GM19328 (cell line): ENCODE data around the gene WLS.
"Not testable (repeated sequence)": the region's sequence is repeated elsewhere in the genome, so short reads cannot be mapped to it uniquely, and the experiment has no call there.

Experiments used
- ATAC-seq: cut with Tn5 transposase; IDR thresholded peaks from one replicate; pipeline ENCODE4 v1.9.1; 2021; ENCODE audit warnings: mild to moderate bottlenecking, moderate library complexity; ENCODE audit not compliant: unreplicated experiment

The WLS gene

DNA sequence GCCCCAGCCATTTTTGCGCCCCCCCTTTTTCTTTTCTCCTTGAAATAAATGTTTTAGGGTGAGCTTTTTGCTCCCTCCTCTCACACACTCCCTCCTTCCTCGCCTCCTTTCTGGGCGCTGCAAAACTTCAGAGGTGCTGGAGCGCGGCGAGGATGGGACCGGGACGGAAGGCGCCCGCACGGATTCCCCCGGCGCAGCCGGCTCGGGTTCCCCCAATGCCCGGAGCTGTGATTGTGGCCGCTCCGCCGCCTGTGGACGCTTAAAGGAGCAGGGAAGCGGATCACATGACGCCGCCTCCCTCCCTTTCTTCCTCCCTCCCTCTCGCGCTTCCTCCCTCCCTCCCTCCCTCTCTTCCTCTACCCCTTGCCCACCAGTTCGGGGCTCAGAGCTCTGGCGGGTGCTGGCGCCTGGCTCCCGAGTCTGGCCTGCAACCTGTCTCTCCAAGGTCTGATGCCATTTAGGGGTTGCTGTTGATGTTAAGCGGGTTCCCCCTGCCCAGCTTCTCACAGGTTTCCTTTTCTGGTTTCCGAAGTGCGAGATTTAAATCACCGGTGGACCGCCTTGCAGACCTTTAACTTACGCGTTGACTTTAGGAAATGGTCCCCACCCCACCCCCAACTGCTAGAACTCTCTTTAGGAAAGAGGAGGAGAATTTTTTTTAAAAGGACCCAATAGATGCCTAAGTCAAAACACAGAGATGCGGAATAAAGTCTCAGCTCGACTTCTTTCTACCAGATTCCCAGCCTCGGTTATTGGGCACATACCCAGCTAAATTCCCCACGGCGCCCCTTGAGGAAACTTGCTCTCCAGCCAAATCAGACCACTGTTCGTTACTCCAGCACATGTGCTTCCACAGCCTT is at the start of gene WLS:
TSS of gene WLS (minus strand) at position 235 of the 860 bp plus-strand sequence. CDS start at position 11, 224 bp downstream.
- ATAC-seq: no peak

DNA sequence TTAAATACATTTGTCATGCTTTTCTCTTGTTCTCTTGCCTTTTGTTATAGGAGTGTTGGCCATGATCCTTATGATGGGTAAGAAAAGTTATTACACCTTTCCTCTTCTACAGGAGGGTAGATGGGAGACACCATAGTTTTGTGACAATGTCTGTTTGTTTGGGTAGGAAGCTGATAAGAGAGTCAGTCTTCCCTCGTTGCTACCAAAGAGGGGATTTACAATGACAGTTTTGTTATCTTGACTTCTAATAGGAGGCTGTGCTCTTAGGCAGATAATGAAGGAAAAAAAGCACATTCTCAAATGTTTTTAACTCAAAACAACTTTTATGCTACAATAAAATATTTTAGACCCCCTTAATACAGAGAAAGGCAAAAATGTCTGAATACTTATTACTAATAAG is 48.0 kb upstream of the WLS start:
- ATAC-seq: no peak

DNA sequence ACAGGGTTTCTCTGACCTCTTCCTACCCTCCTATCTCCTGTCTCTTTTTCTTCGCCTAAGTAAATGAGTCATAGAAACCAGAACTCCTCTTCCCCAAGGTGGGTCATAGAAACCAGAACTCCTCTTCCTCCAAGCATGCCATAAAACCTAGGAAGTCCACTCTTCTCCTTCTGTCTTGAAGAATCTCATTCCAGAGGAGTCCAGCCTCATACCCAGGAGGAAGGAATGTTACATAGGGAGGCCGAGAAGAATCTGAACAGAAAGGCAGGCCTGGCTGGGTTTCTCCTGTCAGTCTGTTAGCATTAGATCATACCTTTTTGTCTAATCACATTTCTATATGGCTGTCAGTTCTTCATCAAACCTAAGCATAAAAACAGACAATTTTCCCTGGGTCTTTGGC is 47.5 kb upstream of the WLS start:
- no peak for ATAC-seq

DNA sequence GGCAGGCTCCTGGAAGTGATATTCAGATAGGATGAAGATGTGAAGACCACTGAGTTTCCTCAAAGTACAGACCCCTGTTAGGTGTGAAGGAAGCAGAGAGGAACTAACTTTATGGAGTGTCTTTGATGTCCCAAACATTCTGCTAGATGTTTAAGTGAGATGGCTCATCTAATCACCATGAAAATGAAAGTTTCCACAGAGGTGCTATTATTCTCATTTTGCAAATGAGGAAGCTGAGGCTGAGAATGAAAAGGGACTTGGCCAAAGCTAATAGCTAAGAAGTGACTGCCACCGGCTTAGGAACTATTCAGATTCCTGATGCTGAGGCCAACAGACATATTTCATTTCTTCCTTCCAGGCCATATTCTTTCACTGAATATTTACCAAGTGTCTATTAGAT is 45.9 kb upstream of the WLS start:
- ATAC-seq: no peak

DNA sequence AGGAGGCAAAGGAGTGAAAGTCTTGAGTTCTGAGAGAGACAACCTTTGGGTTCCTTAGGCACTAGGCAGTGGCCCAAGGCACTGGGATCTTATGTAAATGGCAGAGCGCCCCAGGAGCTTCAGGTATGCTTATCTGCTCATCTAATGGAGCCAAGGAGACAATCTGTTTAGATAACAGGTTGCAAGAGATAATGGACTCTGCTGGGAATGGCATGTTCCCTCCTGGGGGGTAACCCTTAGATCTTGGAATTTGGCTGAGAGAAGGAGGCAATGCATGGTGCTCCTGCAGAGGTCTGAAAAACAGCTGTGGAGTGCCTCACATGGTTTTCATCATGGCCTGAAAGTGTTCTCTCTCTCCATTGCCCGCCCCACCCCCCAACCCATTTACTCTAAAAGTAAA is 44.1 kb upstream of the WLS start:
- ATAC-seq: no peak

DNA sequence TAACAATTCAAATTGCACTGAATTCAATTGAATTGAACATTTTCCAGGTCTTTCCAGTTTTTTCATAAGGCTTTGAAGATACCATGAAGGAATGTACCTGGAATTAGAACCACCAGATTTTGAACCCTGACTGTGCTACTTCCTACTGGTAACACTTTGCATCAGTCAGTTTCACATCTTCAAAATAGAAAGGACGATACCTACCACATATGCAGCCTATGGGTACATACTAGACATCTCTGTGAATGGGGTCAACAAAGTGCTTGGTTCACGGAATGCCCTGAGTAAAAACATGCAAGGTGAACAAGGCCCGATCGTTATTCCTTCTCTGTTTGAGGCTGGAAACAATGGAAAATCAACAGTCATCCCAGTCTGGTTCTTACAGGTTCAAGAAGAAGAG is 41.2 kb upstream of the WLS start:
- ATAC-seq: no peak

DNA sequence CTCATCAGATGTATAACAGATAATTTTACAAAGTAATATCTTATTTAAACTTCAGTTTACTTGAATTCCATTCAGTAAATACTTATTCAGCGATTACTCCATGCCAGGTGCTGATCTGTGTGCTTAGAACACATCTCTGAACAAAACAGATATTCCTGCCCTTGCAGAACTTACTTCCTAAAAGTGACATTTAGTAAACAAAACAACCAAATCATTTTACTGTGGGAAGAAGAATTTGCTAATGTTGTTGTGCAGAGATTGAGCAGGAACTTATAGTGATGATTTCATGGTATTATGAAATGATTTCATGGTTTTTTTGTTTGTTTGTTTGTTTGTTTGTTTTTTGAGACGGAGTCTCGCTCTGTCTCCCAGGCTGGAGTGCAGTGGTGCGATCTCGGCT is 39.3 kb upstream of the WLS start:
- ATAC-seq: no peak

DNA sequence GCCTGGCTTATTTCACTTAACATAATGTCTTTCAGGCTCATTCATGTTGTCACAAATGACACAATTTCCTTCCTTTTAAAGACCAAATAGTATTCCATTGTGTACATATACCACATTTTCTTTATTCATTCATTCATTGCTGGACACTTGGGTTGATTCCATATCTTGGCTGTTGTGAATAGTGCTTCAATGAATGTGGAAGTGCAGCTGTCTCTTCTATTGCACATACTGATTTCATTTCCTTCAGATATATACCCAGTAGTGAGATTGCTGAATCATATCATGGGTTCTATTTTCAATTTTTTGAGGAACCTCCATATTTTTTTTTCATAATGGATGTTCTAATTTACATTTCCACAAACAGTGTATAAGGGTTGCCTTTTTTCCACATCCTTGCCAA is 38.6 kb upstream of the WLS start:
- ATAC-seq: no peak

DNA sequence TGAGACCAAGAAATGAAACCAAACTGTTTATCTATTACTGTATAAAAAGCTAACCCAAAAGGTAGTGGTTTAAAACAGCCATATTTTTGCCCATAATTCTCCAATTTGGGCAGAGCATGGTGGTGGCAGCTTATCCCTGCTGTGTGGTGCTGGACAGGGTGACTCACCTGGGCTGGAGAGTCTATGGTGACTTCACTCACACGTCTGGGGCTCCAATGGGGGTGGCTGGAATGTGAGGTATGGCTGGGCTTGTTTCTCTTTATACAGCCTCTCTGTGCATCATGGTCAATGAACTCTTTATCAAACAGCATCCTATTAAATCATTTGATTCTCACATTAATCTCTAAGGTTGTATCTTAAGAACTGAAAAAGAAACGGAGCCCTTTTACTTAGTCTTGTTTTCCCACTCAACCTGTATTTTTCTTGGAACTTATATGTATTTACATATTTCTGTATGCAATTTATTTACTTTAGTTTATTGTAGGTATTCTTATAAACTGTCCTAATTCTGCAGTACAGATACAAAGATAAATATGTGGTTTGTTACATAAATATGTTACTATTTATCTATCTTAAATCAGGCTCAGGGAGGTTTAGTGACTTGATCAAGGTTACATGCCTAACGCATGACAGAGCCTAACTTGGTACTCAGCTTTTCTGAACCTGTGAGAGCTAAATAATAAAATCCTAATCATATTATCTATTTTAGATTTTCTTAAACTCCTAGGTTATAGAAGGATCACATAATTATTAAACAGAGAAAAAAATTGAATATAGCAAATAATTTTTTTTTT is 37.5 kb upstream of the WLS start:
- no peak for ATAC-seq

DNA sequence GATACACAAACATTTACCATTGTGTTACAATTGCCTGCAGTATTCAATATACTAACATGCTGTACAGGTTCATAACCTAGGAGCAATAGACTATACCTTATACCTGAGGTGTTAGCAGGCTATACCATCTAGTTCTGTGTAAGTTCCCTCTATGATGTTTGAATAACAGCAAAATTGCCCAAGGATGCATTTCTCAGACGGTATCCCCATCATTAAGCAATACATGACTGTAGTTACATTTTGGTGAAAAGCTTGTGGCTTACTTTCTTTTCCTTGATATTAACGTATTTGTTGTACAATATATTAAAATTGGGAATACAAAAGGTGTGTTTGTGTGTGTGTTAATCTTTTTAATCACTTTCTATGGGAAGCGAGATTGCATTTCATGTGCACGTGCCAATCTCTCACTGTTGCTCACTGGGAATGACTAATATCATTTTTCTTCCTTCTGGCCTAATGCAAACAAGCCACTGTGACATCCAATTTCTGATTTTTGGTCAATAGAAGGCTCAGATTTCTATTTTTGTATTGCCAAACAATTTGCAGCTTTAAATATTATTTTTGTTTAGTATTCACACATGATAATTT is 36.7 kb upstream of the WLS start:
- no peak for ATAC-seq

DNA sequence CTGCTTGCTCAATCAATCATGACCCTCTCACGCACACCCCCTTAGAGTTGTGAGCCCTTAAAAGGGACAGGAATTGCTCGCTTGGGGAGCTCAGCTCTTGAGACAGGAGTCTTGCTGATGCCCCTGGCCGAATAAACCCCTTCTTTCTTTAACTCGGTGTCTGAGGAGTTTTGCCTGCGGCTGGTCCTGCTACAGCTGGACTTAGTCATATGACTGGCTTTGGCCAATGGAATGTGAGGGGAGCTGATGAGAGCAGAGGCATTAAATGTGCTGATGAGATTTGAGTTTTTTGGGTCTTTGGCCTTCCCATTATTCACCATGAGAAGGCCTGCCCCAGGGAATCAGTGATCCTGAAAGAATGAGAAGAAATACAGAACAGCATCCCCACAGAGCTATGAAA is 24.5 kb upstream of the WLS start:
- not testable (repeated sequence) for ATAC-seq

DNA sequence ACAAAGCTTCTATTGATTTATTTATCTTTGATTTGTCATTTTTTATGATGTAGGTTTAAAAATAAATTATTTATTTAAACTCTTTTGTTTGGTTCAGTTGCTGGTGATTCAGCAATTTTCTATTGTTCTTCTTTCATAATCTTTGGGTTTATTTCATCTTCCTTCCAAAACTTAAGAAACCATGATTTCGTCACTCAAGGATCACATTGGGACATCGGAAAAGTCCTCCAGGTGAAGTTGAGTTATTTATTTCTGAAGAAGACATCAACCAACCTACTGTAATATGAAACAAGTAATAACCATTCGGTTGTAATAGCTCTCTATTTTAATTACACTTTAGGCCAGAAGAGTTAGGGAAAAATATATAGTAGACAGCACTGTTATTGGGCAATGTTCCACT is 23.0 kb upstream of the WLS start:
- ATAC-seq: no peak

DNA sequence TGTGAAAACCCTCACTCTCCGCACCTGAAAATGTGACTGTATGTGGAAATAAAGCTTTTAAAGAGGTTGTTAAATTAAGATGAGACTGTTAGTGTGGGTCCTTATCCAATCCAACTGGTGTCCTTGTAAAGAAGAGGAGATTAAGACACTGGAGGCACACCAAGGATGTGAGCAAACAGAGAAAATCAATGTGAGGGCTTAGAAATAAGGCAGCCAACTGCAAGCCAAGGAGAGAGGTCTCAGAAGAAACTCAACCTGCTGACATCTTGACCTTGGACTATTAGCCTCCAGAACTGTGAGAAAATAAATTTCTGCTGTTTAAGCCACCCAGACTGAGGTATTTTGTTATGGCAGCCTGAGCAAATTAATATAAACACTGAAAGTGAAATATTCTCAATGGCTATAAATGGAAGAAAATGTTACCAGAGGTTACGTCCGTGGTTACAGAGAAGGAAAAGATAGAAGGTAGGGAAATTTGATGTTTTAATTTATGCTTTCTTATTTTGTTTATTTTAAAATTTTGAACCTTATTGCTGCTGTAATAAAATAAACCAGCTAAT is 22.4 kb upstream of the WLS start:
- ATAC-seq: no peak

DNA sequence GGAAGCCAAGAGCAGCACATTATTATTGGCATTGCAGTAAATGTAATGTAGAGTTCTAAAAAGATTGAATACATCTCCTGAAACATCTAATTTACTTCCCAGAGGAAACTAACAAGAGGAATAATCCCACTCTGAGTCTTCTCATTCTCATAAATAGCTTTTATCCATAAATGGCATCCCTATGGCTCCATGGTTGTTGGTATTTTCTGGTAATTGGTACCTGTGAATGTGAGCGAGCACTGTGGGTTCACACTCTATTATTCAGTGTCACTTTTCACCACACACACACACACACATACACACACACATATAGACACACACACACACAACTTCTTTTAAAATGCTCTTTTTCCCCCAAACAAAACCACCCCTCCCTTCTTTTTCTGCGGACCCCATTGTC is 4.7 kb upstream of the WLS start:
- no peak for ATAC-seq

DNA sequence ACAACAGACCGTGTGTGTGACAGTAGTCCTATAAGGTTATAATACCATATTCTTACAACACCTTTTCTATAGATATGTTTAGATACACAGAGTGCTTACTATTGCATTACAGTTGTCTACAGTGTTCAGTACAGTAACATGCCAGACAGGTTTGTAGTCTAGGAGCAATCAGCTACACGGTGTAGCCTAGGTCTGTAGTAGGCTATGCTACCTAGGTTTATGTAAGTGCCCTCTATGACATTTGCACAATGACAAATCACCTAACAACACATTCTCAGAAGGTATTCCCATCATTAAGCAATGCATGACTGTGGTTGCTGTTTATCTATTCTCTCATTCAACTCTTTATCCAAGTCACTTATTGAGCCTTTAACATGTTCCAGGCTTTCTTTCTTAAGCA is 1.8 kb upstream of the WLS start:
- no peak for ATAC-seq

DNA sequence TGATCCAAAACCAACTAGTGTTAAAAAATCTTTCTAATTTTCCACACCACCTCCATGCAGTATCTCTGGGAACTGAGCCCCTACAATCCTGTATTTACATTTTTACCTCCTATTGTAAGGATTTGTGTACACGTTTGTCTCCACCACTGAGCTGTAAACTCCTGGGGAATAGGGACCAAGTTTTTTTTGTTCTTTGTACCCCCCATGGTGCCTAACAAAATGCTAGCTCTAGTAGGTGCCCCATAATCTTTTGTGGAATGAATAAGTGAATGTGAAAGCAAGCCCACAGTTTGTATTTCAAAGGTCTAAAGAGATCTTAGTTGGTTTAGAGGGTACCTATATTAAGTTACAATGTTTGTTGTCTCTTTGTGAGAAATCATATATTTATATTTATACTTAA is 879 bp upstream of the WLS start:
- no peak for ATAC-seq

DNA sequence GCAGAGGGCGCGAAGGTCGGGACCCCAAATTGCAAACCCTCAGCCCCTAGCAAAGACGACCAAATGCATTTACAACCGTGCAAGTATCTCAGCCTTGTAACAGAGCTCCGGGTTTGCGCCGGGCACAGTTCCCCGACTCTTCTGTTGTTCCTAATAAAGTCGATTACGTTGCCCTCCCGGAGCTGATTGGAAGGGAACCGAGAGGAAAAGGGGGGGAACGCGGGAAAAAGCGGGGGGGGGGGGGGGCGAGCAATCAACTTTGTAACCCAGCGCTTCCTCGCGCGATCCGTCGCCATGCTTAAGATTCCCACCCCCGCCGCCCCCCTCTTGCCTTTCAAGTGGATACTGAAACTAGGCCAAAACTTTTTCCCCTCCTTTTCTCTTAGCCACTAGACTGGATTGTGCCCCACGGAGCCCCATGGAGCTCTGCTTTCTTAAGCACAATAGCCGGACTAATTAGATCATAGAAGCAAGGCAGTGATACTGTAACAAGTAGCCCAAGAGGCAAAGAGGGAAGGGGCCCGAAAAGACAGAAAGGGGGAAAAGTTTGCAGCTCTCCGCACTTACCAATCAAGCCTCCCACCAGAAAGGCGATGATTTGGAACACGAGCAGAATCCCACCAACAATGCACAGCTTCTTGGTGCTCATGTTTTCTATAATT is 565 bp downstream of the WLS start:
- no peak for ATAC-seq

DNA sequence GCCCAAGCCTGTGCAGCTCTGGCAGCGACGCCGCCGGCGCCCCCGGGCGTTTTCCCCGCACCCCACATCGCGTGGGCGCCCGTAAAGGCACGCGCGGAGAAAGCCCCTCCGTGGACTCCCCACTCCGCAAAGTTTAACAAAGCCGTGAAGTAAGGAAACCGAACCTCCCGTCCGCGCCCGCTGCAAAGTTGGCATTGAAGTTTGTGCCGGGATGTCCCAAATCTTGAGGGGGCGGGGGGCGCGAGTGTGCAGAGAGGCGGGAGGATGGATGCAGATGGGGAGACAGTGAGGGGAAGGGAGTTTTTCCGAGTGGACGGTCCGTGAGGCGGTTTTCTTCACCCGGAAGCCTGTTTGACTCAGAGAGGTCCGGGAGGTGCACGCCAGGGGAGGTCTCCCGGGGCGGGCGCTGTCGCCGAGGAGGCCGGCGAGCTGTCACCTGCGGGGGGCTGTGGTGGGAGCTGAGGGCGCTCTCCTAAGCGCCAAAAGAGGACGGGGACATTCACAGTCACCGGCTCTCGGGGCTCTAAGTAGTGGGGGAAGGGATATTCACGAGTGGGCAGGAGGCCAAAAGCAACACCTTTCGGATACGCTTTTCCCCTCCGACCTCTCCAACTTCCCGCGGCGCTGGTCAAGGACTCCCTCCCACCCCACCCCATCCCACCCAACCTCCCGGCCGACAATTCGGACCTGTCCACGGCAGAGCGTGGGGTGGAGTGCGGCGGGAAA is 1.3 kb downstream of the WLS start:
- no peak for ATAC-seq

DNA sequence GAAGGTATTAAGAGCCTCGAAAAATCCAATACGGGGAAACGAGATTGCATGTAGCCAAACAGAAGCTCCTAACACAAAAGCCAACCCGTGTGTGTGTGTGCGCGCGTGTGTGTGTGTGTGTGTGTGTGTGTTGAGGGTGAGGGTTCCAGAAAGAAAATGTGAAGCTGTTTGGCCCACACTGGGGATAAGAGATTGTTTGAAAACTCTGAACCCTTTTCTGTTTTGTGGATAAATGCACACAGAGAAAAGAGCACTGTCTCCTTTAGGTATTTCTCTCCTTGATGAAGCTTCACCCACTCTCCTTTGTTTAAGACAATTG is 1.9 kb downstream of the WLS start:
- ATAC-seq: no peak

DNA sequence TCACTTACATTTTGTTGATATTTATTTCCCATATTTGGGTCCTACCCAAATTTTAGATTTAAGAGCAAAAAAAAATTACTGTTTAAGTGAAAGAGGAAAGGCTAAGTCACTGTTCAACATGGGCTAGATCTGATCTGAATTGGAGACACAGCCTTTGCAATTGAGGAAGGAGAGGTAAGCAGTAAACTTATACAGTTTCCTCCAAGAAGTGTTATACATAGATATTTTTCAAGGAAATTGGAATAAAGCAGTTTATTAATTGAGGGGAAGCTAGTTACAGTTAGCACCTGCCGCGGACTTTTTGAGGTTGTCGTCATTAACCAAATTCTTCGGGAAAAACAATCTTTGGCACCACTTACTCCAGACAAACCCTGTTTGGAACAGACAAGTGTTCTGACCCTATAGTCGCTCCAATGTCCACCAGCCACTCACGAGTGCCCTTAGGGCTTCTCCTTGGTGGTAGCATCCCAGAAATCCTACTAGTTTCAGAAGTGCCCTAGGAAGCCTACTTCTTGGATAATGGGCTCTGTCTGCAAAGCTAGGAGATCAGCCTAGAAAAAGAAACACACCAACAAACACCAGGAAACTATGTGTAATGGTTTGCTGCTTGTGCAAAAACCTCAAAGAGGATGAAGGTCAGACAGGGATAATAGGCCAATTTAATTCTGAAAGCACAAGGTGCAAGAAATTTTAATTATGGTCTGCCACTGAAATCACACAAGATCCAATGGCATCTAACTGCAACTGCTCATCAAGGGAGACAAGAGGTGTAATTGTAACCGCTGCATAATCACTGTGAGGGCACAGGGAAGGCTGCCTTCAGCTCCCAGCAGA is 2.5 kb downstream of the WLS start:
- ATAC-seq: no peak
